Left cardiac atrium (tissue), 4 donors: ENCODE data around the gene PLXNA4. TPM values are rescaled to one million over a fixed set of nuclear protein-coding genes. Genes with fewer than 3 reads are reported as not detected.

Source experiments
- ATAC-seq, 2 donors: fragments of 200-7000 bp; cut with Tn5 transposase; one replicate each; pipeline ENCODE4 v1.9.1; 2020; ENCODE audit warnings: mild to moderate bottlenecking in 2 of 2, moderate library complexity in 2 of 2
- DNase-seq: peaks from one replicate; pipeline ENCODE4 v3.0.0-alpha.2; 2020
- intact Hi-C, 2 donors: fragments of 100-400 bp; cut with DNase I; formaldehyde crosslinking; loops; one replicate each; pipeline versions ENCODE4 v1.14.1 to v1.15.1; 2022 to 2023
- total RNA-seq, 2 donors: library from RNA; stranded (reverse); fragmentation: NEBNext Ultra II Directional; extraction: Animal tissue kit (Norgen Biotek cat#: 25700); gene quantifications; one replicate each; pipeline ENCODE4 v1.2.1, GENCODE V29; 2021
- donor health status: DM: no; HTN: yes; CAD: no.
- donor health status: DM: no; HTN: yes; CAD: no; lungs with severe emphysema.
- donor health status: DM: yes; HTN: yes; CAD: no.
- donor health status: Dilated cardiomyopathy.

The PLXNA4 gene
- total RNA-seq, 2 donors from 2014 or later: 23.3 to 30.1 TPM

GRCh38 chr7:132145063-132145462 is 431.2 kb downstream of the PLXNA4 start:
- ATAC-seq (no peak), DNase-seq (no peak)
- intact Hi-C loops: no loop called here

- DNase-seq (no peak), ATAC-seq (no peak)
- intact Hi-C loops: no loop called here
Measured at GRCh38 chr7:132142006-132142405, 434.3 kb downstream of the PLXNA4 start.

- intact Hi-C loops: no loop called here
- ATAC-seq (peak; percentile 60 to 67), DNase-seq (no peak)
Measured at GRCh38 chr7:132141109-132141508, 435.2 kb downstream of the PLXNA4 start.

GRCh38 chr7:132140341-132140740 is 435.9 kb downstream of the PLXNA4 start:
- peak; percentile 28 for DNase-seq
- peak; percentile 24 to 54 for ATAC-seq
- intact Hi-C loops: no loop called here

- peak in 1 of 2 donors; percentile 42 for ATAC-seq
- intact Hi-C loops: no loop called here
- DNase-seq: no peak
Measured at GRCh38 chr7:132138817-132139216, 437.5 kb downstream of the PLXNA4 start.

- no peak for DNase-seq
- ATAC-seq: no peak
- intact Hi-C loops: no loop called here
Measured at GRCh38 chr7:132137681-132138080, 438.6 kb downstream of the PLXNA4 start.

GRCh38 chr7:132135746-132136385 is 440.4 kb downstream of the PLXNA4 start:
- DNase-seq (no peak), ATAC-seq (no peak)
- intact Hi-C loops: no loop called here

- intact Hi-C loops: no loop called here
- no peak for ATAC-seq
Measured at GRCh38 chr7:132134814-132135445, 441.3 kb downstream of the PLXNA4 start.

GRCh38 chr7:132133501-132133900 is 442.8 kb downstream of the PLXNA4 start:
- intact Hi-C loops: no loop called here
- DNase-seq (no peak), ATAC-seq (no peak)

More at GRCh38 chr7:132134814-132135445, 441.3 kb downstream of the PLXNA4 start:
- no peak for DNase-seq

- intact Hi-C loops: no loop called here
- no peak for DNase-seq
- ATAC-seq: no peak
Measured at GRCh38 chr7:132131196-132131595, 445.1 kb downstream of the PLXNA4 start.

GRCh38 chr7:132130497-132130896 is 445.8 kb downstream of the PLXNA4 start:
- no peak for DNase-seq
- intact Hi-C loops: no loop called here
- ATAC-seq: no peak

- intact Hi-C loops: no loop called here
- no peak for ATAC-seq
Measured at GRCh38 chr7:132125872-132126595, 450.2 kb downstream of the PLXNA4 start.

GRCh38 chr7:132125096-132125495 is 451.2 kb downstream of the PLXNA4 start:
- ATAC-seq (peak in 1 of 2 donors; percentile 28), DNase-seq (no peak)
- intact Hi-C loops: no loop called here

More at GRCh38 chr7:132125872-132126595, 450.2 kb downstream of the PLXNA4 start:
- DNase-seq: no peak

- intact Hi-C loops: no loop called here
- peak in 1 of 2 donors; percentile 58 for ATAC-seq
- DNase-seq: no peak
Measured at GRCh38 chr7:132124575-132124974, 451.7 kb downstream of the PLXNA4 start.

- no peak for ATAC-seq
- intact Hi-C loops: no loop called here
- no peak for DNase-seq
Measured at GRCh38 chr7:132123773-132124172, 452.5 kb downstream of the PLXNA4 start.

- DNase-seq (no peak), ATAC-seq (no peak)
- intact Hi-C loops: no loop called here
Measured at GRCh38 chr7:132122901-132123300, 453.4 kb downstream of the PLXNA4 start.

- intact Hi-C loops: no loop called here
- ATAC-seq: no peak
- DNase-seq: no peak
Measured at GRCh38 chr7:132121987-132122386, 454.3 kb downstream of the PLXNA4 start.

GRCh38 chr7:132118641-132119040 is 457.6 kb downstream of the PLXNA4 start:
- intact Hi-C loops: no loop called here
- ATAC-seq (no peak), DNase-seq (no peak)

GRCh38 chr7:132117636-132118035 is 458.6 kb downstream of the PLXNA4 start:
- intact Hi-C loops: no loop called here
- ATAC-seq (no peak), DNase-seq (no peak)

GRCh38 chr7:132117181-132117580 is 459.1 kb downstream of the PLXNA4 start:
- DNase-seq: no peak
- intact Hi-C loops: no loop called here
- peak in 1 of 2 donors; percentile 79 for ATAC-seq
